A549 (cell line): Measurements from ENCODE around the gene ADARB1.

ENCODE experiments used
- CEBPB ChIP-seq, 2 experiments: fragments of >200 bp in 1 of 2; sonication (Bioruptor Twin) in 1 of 2; formaldehyde crosslinking in 1 of 2; IDR thresholded peaks; 2 replicates each; pipeline ENCODE4 v1.6.1; 2012 to 2016
- CTCF ChIP-seq: fragments of >200 bp; sonication (Bioruptor Twin); formaldehyde crosslinking; IDR thresholded peaks from 3 replicates; pipeline ENCODE4 v1.5.1; 2016
- E2F6 ChIP-seq: IDR thresholded peaks from 2 replicates; pipeline ENCODE4 v1.6.1; 2012; ENCODE audit warnings: low read depth, borderline replicate concordance
- ELK1 ChIP-seq: fragments of 150-350 bp; IDR thresholded peaks from 2 replicates; pipeline ENCODE4 v1.6.1; 2014; ENCODE audit warnings: low read depth, mild to moderate bottlenecking, low read length
- MYC ChIP-seq: IDR thresholded peaks from 2 replicates; pipeline ENCODE4 v1.6.1; 2012; ENCODE audit warnings: mild to moderate bottlenecking, inconsistent platforms, low read length, improper control_type of control experiment, borderline replicate concordance
- PBX3 ChIP-seq: IDR thresholded peaks from 2 replicates; pipeline ENCODE4 v1.6.1; 2012
- POLR2A ChIP-seq: IDR thresholded peaks from 2 replicates; pipeline ENCODE4 v1.6.1; 2012; ENCODE audit warnings: mild to moderate bottlenecking, low read length

GRCh38 chr21:45098867-45099266 lies 24.5 kb downstream of the ADARB1 start:
- TF ChIP-seq POLR2A, result no peak
- TF ChIP-seq CEBPB (IDR thresholded peaks at IDR 0.05), result no peak
- no peak for TF ChIP-seq PBX3
- peak; percentile 33; the same call in 2 of the 3 replicates for TF ChIP-seq CTCF
- no peak for TF ChIP-seq ELK1
- no peak for TF ChIP-seq E2F6
- TF ChIP-seq MYC, result no peak
